Prostate gland (tissue), 2 donors: ENCODE data around the gene MMP21.

Experiments used
- CTCF ChIP-seq, 4 experiments: fragments of 200-600 bp in 2 of 4; fragments of 450-650 bp in 2 of 4; sonication (generic) in 2 of 4; IDR thresholded peaks; 1 replicate in 3 of 4; 2 replicates in 1 of 4; pipeline ENCODE4 v1.5.1; 2016 to 2019; ENCODE audit warnings: antibody characterized with exemption in 4 of 4, mild to moderate bottlenecking in 2 of 4, moderate library complexity in 2 of 4
- POLR2A ChIP-seq: fragments of 450-650 bp; IDR thresholded peaks from one replicate; pipeline ENCODE4 v1.6.1; 2016; ENCODE audit warnings: antibody characterized with exemption, mild to moderate bottlenecking

DNA sequence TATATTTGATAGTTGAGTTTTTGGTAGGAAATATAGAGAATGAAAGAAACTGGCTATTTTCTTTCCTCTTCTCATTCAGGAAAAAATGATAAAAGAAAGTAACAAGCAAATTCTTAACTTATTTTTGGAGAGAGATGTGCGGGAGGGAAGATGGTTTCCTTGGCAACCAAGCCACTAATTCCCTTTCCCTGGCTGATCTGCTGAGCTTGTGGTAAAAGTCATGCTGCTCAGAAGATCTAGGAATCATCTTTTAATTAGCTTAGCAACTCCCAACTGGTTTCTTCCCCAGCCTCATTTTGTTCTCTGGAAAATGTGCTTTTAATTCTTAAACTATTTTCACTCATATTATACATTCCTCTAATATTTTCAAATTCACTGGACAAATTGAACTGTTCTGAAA is 35.6 kb upstream of the MMP21 start:
- no peak for TF ChIP-seq CTCF (IDR thresholded peaks at IDR 0.05)
- TF ChIP-seq POLR2A: no peak
